CD14-positive monocyte (primary cell): ENCODE measurements around the gene DYNLL1. TPM values are rescaled to one million over a fixed set of nuclear protein-coding genes. Genes with fewer than 3 reads are reported as not detected.

ENCODE experiments used
- DNase-seq, 3 donors: peaks; one replicate each; pipeline ENCODE4 v3.0.0-alpha.2; 2011 to 2022
- H2AFZ ChIP-seq: 2 replicates; pipeline ENCODE4 v1.6.0; 2012; ENCODE audit warnings: mild to moderate bottlenecking, low read depth, low read length, inconsistent platforms; ENCODE audit not compliant: insufficient read depth, poor library complexity, severe bottlenecking
- H3K27ac ChIP-seq, 2 donors: 1 replicate in 1 of 2; 2 replicates in 1 of 2; pipeline ENCODE4 v1.5.1; 2012 to 2013; ENCODE audit warnings: low read length in 2 of 2, control low read depth in 1 of 2, inconsistent platforms in 1 of 2, low read depth in 1 of 2, mild to moderate bottlenecking in 1 of 2
- H3K27me3 ChIP-seq, 2 donors: one replicate each; pipeline versions ENCODE4 v1.6.0 to v1.6.1; 2011 to 2013; ENCODE audit warnings: low read length in 2 of 2; ENCODE audit not compliant: control insufficient read depth in 2 of 2, insufficient read depth in 2 of 2
- H3K36me3 ChIP-seq, 2 donors: replicated peaks in 1 of 2; 1 replicate in 1 of 2; 2 replicates in 1 of 2; pipeline versions ENCODE4 v1.5.1 to v1.6.1; 2012 to 2013; ENCODE audit warnings: low read length in 2 of 2, control low read depth in 1 of 2, inconsistent platforms in 1 of 2, mild to moderate bottlenecking in 1 of 2; ENCODE audit not compliant: insufficient read depth in 2 of 2, control insufficient read depth in 1 of 2
- H3K4me1 ChIP-seq, 2 donors: 1 replicate in 1 of 2; 2 replicates in 1 of 2; pipeline versions ENCODE4 v1.5.1 to v1.6.1; 2012 to 2013; ENCODE audit warnings: low read length in 2 of 2, control low read depth in 1 of 2, inconsistent platforms in 1 of 2, mild to moderate bottlenecking in 1 of 2, moderate library complexity in 1 of 2; ENCODE audit not compliant: insufficient read depth in 2 of 2, control insufficient read depth in 1 of 2
- H3K4me2 ChIP-seq: replicated peaks from 2 replicates; pipeline ENCODE3; 2012; ENCODE audit warnings: low read length, moderate library complexity, mild to moderate bottlenecking; ENCODE audit not compliant: poor library complexity, severe bottlenecking; ENCODE audit errors: extremely low read depth
- H3K4me3 ChIP-seq, 3 experiments: fragments of 200-600 bp in 1 of 3; sonication (generic) in 1 of 3; replicated peaks in 1 of 3; 1 replicate in 2 of 3; 2 replicates in 1 of 3; pipeline ENCODE4 v1.5.1; 2011 to 2013; ENCODE audit warnings: low read length in 3 of 3, mild to moderate bottlenecking in 3 of 3, control low read depth in 2 of 3, low read depth in 2 of 3, inconsistent platforms in 1 of 3, moderate library complexity in 1 of 3
- H3K79me2 ChIP-seq: 2 replicates; pipeline ENCODE4 v1.6.0; 2012; ENCODE audit warnings: mild to moderate bottlenecking, control low read depth, inconsistent platforms, low read length, moderate library complexity; ENCODE audit not compliant: insufficient read depth
- H3K9ac ChIP-seq: 2 replicates; pipeline ENCODE4 v1.6.0; 2017; ENCODE audit warnings: low read length, mild to moderate bottlenecking; ENCODE audit not compliant: insufficient read depth, poor library complexity, severe bottlenecking
- H3K9me3 ChIP-seq, 2 donors: replicated peaks in 1 of 2; 1 replicate in 1 of 2; 2 replicates in 1 of 2; pipeline versions ENCODE4 v1.5.1 to v1.6.1; 2012 to 2013; ENCODE audit warnings: low read length in 2 of 2, control low read depth in 1 of 2; ENCODE audit not compliant: control insufficient read depth in 1 of 2, insufficient read depth in 1 of 2
- H4K20me1 ChIP-seq: 2 replicates; pipeline ENCODE4 v1.6.0; 2012; ENCODE audit warnings: mild to moderate bottlenecking, low read length, control low read depth, moderate library complexity; ENCODE audit not compliant: insufficient read depth
- H3K27ac Mint-ChIP-seq, 7 donors: one replicate each; pipeline ENCODE4 v1.8.0; 2020; ENCODE audit warnings: mild to moderate bottlenecking in 7 of 7, mixed read lengths in 7 of 7, moderate library complexity in 6 of 7, inconsistent platforms in 2 of 7
- H3K27me3 Mint-ChIP-seq, 3 donors: one replicate each; pipeline ENCODE4 v1.8.0; 2021 to 2022; ENCODE audit warnings: low read depth in 3 of 3, mild to moderate bottlenecking in 3 of 3, mixed read lengths in 3 of 3, moderate library complexity in 3 of 3, inconsistent platforms in 1 of 3
- H3K36me3 Mint-ChIP-seq, 2 donors: one replicate each; pipeline ENCODE4 v1.8.0; 2020; ENCODE audit warnings: mixed read lengths in 2 of 2, inconsistent platforms in 1 of 2, mild to moderate bottlenecking in 1 of 2
- H3K4me1 Mint-ChIP-seq: one replicate; pipeline ENCODE4 v1.8.0; 2020; ENCODE audit warnings: mild to moderate bottlenecking, mixed read lengths
- H3K4me3 Mint-ChIP-seq, 2 donors: one replicate each; pipeline ENCODE4 v1.8.0; 2020; ENCODE audit warnings: mild to moderate bottlenecking in 2 of 2, mixed read lengths in 2 of 2, moderate library complexity in 1 of 2
- H3K9me3 Mint-ChIP-seq, 7 donors: one replicate each; pipeline ENCODE4 v1.8.0; 2020 to 2022; ENCODE audit warnings: mixed read lengths in 7 of 7, mild to moderate bottlenecking in 6 of 7, moderate library complexity in 6 of 7, inconsistent platforms in 2 of 7
- CTCF ChIP-seq: fragments of 200-600 bp; IDR thresholded peaks from one replicate; pipeline ENCODE4 v1.8.0; 2022; ENCODE audit warnings: antibody characterized with exemption, mild to moderate bottlenecking
- whole genome bisulfite sequencing: methylation state at CpG from one replicate; pipeline ENCODE4 v1.1.5; 2013; ENCODE audit warnings: missing lambda C conversion rate; ENCODE audit not compliant: insufficient coverage; 5-methylcytosine and 5-hydroxymethylcytosine counted together
- intact Hi-C, 2 donors: fragments of 100-400 bp; cut with micrococcal nuclease; formaldehyde crosslinking; loops; one replicate each; pipeline versions ENCODE4 v1.15.0 to v1.15.1; 2023
- polyA plus RNA-seq, 3 donors: library from polyadenylated mRNA; depleted of rRNA in 1 of 3; unstranded in 2 of 3; stranded (reverse) in 1 of 3; fragments of 300-500 nt in 2 of 3; fragments of >200 nt in 1 of 3; fragmentation: Illumina TruSeq in 2 of 3; gene quantifications; 1 replicate in 2 of 3; 2 replicates in 1 of 3; pipeline ENCODE4 v1.2.3, GENCODE V29; 2012 to 2021

DYNLL1 gene
- polyA plus RNA-seq, 3 donors = 184 to 504 (median 486) TPM

- DNase-seq = no peak
- H2AFZ ChIP-seq = peak overlapping the region; percentile 86
- H3K27ac ChIP-seq = peak overlapping the region in 1 of 2 donors; percentile 76
- TF ChIP-seq CTCF = no peak
- peaks cover 30% of the 10 kb centered on the region for H3K79me2 ChIP-seq
- peaks cover 14 to 19% of the 10 kb centered on the region in 2 donors for H3K36me3 Mint-ChIP-seq
- peak overlapping the region; percentile 93 to 98 for H3K4me3 Mint-ChIP-seq
- H4K20me1 ChIP-seq = peaks cover 30% of the 10 kb centered on the region
- H3K27ac Mint-ChIP-seq = peak overlapping the region in 5 of 7 donors; percentile 59 to 87 (median 82)
- H3K9me3 ChIP-seq = no peaks in the 10 kb centered on the region
- peak overlapping the region; percentile 94 for H3K4me2 ChIP-seq
- H3K9me3 Mint-ChIP-seq = no peaks in the 10 kb centered on the region
- intact Hi-C loops = loop anchor here (5.0 kb wide), 2 partner anchors 37 to 42 kb away; partner anchors contain the start of gene RNF10 (in 1 of the 2)
- H3K27me3 Mint-ChIP-seq = peaks cover 0 to 2% (median 2%) of the 10 kb centered on the region in 3 donors
- 55% methylated on average over 11 of the region's 17 CpGs for WGBS
- H3K4me1 ChIP-seq = peaks cover 17 to 21% of the 10 kb centered on the region in 2 donors
- peak overlapping the region; percentile 91 to 99 (median 99) for H3K4me3 ChIP-seq
- H3K4me1 Mint-ChIP-seq = peaks cover 24% of the 10 kb centered on the region
- H3K27me3 ChIP-seq = no peaks in the 10 kb centered on the region
- peaks cover 13 to 19% of the 10 kb centered on the region in 2 donors for H3K36me3 ChIP-seq
- no peak overlapping the region for H3K9ac ChIP-seq
These were observed 655 bp upstream of the DYNLL1 start for GRCh38 chr12:120495186-120495730.

- H3K27me3 Mint-ChIP-seq = peaks cover 0 to 2% (median 0%) of the 10 kb centered on the region in 3 donors
- Histone ChIP-seq H3K4me2 (peak overlapping the region; percentile 94), H3K79me2 (peaks cover 30% of the 10 kb centered on the region), H3K27ac (peak overlapping the region; percentile 57 to 76), H3K9me3 (no peaks in the 10 kb centered on the region), H3K4me1 (peaks cover 17 to 21% of the 10 kb centered on the region in 2 donors), H4K20me1 (peaks cover 30% of the 10 kb centered on the region), H3K27me3 (no peaks in the 10 kb centered on the region), H2AFZ (peak overlapping the region; percentile 86), H3K4me3 (peak overlapping the region; percentile 91 to 99 (median 99)), H3K36me3 (peaks cover 20 to 33% of the 10 kb centered on the region in 2 donors), H3K9ac (peak overlapping the region; percentile 74)
- peak; percentile 19 to 56 (median 46) for DNase-seq
- peak overlapping the region; percentile 93 to 98 for H3K4me3 Mint-ChIP-seq
- peaks cover 24% of the 10 kb centered on the region for H3K4me1 Mint-ChIP-seq
- intact Hi-C loops = loop anchor here (5.0 kb wide), 2 partner anchors 36 to 41 kb away; partner anchors contain the start of gene RNF10 (in 1 of the 2)
- peak overlapping the region; percentile 77 to 88 (median 84) for H3K27ac Mint-ChIP-seq
- no peak for TF ChIP-seq CTCF
- H3K9me3 Mint-ChIP-seq = no peaks in the 10 kb centered on the region
- WGBS = under 1% methylated on average over 38 of the region's 47 CpGs
- H3K36me3 Mint-ChIP-seq = peaks cover 14 to 33% of the 10 kb centered on the region in 2 donors
These were observed 764 bp downstream of the DYNLL1 start for GRCh38 chr12:120496413-120497340.
